Cerebellar cortex (tissue), 1 donor: ENCODE data around the gene TNFRSF13B.
"Not testable (repeated sequence)": the region's sequence is repeated elsewhere in the genome, so short reads cannot be mapped to it uniquely, and the experiment has no call there.

Experiments
- DNase-seq: peaks from one replicate; pipeline ENCODE4 v3.0.0-alpha.2; 2015; ENCODE audit warnings: low spot score

The TNFRSF13B gene

DNA sequence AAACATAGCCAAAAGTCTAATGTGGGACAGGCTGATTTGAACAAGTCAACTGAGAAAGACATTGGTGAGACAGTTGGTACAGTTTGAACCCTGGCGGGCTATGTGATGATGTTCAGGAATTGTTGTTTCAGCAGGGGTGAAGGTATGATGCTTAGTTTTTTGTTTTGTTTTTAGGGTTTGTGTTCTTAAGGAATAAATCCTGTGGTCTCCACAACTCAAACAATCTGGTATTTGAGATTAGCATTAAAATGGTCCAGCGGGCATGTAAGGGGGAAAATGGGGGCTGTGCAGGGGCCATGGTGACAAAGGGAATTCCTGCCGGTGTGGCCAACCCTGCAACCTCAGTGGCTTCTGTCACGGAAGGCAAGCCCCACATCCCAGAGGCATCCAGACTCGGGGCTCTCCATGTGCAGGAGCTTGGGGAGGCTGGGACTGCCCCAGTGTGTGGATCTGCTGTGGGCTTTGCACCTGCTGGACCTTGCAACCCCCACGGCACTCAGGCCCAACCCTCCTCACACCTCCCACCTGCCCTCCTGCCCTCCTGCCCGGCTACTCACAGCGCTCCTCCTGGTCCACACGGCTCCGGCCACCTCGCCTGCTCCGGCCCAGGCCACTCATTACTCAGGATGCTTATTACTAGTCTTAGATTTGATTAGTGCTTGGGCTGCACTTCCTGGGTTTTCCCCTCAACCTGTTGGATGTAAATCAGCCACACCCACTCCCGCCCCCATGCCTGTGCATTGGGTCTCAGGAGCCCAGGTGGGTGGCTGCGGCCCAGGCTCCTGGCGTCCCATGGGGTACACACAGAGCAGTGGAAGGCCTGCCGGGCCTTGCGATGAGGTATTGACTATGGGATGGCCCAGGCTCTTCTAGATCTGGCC is at the start of gene TNFRSF13B:
TNFRSF13B (minus strand) TSS at position 661 of the 881 bp plus-strand sequence; CDS start at position 618, 43 bp downstream.
- no peak for DNase-seq

DNA sequence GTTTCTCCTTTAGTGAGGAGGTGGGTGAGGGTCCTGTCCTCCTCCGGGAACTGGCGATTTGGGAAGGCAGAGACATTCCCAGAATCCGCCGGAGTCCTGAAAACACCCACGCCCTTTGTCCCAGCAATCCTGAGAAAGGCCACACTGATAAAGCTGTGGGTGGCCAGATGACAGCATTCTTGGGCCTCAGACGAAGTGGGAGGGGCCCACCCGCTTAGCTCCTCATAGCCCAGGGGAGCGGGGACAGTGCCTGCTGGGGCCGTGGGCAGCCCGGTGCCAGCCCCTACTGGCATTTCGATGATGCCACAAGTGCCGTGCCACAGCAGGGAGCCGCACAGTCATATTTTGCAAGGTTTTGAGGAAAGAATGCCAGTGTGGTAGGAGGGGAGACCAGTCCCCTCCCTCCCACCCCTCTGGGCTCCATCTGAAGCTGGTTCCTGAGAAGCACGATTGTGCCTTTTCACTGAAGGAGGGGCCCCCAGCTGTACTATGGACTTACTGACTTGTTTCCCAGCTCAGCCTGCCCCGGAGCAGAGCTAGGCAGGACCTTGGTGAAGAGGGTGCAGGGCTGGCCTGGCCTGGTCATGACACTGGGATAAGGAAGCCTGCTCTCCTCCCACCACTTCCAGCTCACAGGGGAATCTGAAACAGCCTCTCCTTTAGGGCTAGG is 49.4 kb upstream of the TNFRSF13B start:
- DNase-seq, result no peak

DNA sequence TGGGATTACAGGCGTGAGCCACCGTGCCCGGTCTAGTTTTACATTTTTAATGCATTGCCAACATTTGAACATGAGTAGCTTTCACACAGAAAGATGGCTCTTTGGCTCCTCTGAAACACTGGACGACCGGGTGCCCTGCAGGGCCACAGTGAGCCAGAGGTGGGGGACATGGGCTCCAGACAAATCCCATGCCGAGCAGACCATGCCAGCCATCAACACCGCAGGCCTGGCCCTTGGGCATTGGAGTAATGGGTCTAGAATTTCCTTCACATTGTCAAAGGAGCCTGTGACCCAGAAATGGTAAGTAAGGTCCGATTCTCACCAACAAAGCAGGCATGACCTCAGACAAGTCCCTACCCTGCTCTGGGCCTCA is 48.9 kb upstream of the TNFRSF13B start:
- no peak for DNase-seq

DNA sequence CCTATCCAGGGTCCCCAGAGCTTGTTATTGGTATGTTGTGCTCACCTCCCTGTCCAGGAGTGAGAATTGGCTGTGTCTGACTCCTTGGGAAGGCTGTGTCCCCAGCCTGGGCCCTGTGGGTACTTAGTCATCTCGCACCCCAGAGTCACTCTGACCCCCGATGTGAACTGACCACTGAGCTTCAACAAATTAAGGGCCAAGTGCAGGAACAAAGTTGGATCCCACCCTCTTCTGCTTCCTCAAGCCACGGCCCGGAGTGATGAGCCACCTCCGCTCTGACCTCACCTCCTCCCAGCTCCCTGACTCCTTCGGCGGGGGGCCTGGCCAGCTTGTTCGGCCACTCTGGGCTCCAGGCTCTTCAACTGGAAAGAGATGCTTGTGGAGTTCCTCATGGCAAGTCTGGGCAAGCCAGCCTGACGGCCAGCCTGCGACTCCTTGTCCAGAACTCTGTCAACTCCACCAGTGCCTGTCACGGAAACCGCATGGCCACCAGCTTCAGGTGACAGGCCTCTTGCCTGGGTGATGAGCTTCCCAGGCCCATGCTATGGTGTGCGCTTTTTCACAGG is 48.1 kb upstream of the TNFRSF13B start:
- no peak for DNase-seq

DNA sequence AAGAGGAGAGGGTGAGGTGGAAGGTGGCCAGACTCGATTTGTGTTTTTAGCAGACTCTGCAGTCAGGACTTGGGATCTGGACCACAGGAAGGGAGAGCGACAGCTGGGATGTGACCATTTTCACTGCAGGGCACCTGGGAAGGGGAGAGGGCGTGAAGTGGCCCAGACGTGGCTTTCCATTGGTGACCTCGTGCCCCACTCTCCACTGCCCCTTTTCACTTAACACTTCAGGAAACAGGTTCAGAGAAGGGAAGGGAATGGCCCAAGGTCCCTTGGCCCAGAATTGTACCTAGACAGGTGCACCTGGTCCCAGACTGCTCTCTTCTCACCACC is 47.5 kb upstream of the TNFRSF13B start:
- DNase-seq, result no peak

DNA sequence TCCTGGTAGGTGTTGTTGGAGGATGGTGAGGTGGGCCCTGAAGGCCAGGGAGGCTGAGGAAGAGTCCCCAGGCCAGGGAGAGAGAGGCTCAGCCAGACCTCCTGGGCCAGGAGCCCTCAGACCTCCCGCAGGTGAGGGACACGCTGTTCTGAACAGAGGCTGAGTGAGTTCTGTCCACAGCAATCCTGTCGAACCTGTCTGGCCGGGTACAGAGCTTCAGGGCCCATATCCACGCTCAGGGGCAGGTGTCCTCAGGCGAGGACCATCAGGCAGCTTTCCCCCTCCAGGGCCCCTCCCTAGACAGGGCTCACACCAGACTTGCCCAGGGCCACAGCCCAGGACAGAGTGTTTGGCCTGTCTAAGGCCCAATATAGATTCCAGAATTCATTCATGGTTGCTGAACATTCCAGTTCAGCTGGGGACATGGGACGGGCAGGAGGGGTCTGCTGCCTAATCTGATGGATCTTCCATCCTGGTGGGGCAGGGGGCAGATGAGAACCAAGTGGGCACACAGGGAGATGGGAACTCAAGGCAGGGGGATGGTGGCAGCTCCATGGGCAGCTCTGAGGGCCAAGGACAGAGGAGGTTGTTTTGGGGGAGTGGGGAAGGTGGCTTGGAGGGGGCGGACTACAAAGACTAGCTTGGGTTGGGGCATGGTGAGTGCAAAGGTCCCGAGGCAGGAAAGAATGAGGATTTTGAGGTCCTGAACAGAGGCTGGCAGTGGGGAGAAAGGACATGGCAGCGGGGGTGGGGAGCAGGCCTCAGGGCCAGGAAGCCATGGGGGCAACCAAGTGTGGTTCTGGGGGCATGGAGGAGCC is 46.9 kb upstream of the TNFRSF13B start:
- no peak for DNase-seq

DNA sequence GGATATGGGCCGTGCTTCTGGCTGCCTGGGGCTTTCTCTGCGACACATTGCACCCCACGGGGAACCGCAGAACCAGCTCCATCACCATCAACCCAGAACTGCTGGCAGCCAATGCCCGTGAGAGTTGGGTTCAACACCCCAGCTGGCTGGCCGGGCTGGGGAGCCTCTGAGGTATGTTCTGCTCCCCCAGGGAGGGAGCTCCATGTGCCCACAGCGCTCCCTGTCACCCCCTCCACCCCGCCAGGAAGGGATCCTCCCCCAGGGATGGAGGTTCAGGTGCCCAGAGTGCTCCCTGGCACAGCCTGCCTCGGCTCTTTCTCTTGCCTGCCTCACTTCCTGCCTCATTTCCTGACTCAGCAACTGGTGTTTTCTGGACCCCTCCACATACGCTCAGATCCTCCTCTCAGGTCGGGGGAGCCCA is 46.1 kb upstream of the TNFRSF13B start:
- DNase-seq, result no peak

DNA sequence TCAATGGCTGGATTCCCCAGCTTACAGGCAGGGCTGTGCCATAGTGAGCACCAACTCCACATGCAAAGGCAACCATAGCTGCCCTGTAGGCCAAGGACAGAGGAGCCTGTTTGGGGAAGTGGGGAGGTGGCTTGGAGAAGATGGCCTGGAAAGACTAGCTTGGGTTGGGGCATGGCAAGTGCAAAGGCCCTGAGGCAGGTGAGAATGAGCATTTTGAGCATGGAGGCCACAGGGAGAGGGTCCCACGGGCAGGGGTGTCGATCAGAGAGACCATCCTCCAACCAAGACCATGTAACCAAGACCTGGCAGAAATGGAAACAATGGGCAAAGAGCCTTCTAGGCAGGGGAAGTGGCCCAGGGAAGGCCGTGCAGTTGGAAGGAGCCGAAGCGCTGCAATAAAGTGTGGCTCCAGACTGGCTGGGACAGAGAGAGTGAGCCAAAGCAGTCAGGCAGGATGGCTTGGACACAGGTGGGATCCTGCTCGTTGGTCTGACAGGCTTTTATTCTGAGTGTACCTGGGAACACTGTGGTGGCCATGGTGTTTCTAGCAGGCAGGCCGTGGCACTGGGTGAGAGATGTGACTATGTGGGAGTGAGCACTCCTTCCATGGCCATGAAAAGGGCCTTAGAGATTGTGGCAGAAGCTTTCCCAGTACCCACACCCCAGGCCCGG is 45.6 kb upstream of the TNFRSF13B start:
- DNase-seq, result no peak

DNA sequence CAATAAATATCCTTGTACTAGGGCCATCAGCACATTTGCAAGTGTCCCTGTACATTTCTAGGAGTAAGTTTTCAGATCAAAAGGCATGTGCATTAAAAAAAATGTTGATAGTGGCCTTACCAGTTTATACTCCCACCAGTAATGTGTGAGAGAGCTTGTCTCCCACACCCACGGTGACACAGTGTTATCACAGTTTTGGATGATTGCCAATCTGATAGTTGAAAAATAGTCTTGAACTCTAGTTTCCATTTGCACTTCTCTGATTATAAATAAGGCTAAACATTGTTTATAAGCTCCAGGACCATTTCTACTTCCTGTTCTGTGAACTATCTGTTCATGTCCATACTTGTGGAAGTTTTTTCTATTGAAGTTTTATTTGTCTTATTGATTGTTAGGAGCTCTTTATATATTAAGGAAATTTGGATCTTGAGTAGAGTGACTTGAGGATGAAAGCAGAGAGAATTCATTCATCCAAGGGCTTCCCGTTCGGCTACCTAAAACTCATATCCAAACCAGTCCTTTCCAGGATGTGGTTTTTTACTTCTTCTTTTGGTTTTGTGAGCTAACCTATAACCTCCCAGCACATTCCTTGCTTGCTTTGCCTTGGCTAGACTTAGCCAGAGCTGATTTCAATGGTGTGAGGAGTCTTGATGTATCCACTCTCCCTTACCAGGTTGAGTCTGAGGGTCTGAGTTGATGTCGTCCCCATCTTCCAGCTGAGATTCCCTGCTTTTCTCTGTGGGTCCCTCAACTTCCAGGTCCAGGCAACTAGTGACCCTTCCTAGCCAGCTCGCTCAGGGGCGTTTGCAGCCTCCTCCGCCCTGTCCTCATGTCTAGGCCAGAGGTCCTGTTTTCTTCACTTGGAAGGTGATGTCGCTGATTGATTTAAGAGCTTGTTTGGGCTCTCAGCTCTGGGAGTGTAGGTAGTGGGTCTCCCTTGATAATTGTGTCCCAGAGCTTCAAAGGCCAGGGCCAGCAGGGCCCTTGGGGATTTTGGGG is 44.6 kb upstream of the TNFRSF13B start:
- not testable (repeated sequence) for DNase-seq

DNA sequence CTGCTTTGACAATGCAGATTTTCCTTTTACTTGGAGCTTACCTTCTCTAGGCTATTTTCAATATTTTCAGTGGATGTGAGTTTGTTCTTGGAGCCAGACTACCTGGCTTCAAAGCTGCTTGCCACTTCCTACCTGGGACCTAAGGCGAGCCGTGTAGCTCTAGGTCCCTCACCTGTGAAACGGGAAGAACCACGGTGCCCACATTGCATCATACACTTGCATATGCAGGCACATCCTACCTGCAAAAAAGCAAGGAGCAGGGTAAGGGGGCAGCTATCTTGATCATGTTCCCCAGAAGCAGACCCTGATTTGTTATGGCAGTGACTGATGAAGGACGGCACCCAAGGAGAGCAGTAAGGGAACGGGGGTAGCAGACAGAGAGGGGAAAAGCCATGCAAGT is 43.3 kb upstream of the TNFRSF13B start:
- no peak for DNase-seq

DNA sequence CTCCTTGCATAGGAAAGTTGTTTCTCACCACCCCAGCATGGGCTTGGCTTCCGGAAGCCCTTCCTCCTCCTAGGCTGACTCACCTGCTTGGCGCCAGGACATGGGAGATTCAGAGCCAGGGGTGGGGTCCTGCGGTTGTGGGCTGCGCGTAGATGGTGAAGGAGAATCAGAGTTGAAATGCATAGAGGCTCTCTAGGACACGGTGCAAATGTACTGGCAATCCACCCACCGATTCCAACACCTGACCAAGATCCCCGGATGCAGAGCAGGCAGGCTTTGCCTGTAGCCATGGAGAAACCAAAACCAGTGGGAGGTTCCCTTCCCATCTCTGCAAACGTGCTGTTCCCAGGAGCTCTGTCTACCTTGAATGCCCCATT is 42.8 kb upstream of the TNFRSF13B start:
- not testable (repeated sequence) for DNase-seq

DNA sequence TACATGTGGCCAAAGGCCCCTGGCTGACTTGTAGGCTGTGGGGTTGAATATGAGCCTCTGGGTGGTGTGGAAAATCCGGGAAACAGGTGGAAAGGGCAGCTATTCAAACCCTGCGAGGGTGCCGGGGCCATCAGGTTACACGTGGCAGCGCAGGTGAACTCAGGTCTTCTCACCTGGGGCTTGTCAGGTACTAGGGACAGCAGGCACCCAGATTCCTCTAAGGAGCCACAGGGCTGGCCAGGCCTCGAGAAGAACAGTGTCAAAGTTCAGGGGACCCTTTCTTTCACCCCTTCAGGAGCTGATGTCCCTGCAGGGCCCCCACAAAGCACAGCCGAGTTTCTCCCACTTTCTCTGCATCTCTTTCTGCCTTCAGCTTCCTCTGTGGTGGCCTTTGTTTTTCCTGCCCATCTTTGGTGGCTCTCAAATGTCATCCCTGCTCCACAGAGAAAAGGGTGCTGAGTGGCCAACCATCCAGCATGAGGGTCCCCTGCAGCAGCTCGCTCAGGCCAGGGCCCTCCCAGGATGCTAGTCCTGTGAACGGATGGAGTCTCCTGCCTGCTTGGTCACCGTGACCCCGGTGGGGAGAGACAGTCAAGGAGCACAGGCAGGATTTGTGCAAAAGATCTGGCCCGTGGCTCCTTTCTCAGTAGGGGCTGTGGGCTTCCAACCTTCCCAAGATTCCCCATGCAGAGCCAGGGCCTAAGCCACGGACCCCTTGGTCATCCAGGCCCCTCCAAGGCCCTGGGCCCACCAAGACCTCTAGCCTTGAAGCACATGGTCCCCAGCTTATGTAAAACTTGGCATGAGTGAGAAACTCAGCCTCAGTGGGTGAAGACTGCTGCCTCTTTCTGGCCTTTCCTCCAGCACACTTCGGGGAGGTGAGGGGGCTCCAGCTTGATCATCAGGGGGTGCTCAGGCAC is 42.2 kb upstream of the TNFRSF13B start:
- not testable (repeated sequence) for DNase-seq

DNA sequence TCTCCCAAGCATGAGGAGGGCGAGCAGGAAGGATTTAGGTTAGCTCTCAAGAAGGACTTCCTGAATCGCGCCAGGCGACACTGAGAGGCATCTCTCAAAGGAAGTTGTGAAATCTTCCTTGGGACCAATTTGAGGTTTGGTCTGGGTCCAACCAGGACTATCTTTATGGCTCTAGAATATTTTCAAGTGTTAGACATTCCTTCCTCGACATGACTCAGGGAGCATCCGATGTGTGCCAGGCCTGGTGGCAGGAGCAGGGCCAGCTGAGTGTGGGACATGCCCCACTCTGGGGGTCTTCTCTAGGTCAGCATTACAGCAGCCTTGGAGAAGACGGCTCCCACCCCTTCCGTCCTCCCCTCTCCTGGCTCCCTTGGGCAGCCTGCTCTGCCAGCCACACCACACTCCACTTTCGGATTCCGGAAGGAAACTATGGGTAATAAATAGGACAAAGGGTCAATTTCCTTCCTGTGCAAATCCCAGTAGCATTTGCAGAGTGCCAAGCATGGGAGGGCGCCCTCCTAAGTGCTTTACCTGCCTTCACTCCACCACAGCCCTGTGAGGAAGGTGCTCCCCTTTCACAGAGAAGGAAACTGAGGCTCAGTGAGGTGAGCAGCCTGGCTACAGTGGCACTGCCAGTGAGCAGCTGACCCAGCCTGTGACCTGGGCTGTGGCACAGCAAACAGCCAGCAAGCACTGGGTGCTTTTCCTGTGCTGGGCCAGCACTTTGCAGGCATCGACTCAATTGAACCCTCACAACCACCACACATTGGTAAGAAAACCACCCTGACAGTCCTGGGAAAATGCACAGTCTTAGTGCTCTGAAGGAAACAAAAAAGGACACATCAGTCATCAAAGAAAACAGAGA is 39.4 kb upstream of the TNFRSF13B start:
- not testable (repeated sequence) for DNase-seq

DNA sequence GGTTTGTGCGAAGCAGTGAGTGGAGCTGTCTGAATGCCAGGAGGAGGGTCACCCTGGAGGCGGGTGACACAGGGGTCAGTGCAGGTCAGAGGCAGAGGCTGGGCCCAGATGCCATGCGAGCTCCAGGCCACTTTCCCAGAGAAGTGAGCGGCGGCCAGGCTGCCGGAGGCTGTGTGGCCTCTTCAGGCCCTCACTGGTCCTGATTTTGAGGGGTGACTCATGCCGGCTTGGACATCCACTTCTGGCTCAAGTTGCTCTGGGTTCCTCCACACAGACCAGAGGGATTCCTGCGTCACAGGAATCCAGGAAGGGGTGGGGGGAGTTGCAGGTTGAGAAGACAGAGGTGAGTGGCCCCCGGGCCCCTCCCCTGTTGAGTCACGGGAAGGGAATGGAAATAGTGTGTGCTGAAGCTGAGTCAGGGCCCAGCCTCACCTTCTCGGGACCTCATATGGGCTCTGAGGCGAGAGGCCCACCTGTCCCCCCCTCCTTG is 38.7 kb upstream of the TNFRSF13B start:
- not testable (repeated sequence) for DNase-seq

DNA sequence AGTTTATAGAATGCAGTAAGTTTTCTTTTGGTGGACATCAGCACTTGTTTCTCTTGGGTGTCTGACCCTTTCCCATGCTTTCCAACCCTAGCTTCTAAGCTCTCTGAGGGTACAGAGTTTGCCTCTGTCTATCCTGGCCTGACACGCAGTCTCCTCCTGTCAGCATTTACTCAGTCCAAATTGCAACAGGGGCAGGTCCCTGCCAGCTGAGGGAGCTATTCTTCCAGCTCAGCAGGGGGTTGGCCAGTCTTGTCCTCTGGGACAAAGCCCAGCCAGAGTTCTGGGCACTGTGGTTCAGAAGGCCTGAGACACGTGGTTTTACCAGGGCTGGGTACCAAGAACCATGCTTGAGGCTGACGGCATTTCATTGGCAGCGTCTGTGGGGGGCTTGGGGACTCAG is 38.1 kb upstream of the TNFRSF13B start:
- DNase-seq, result not testable (repeated sequence)

DNA sequence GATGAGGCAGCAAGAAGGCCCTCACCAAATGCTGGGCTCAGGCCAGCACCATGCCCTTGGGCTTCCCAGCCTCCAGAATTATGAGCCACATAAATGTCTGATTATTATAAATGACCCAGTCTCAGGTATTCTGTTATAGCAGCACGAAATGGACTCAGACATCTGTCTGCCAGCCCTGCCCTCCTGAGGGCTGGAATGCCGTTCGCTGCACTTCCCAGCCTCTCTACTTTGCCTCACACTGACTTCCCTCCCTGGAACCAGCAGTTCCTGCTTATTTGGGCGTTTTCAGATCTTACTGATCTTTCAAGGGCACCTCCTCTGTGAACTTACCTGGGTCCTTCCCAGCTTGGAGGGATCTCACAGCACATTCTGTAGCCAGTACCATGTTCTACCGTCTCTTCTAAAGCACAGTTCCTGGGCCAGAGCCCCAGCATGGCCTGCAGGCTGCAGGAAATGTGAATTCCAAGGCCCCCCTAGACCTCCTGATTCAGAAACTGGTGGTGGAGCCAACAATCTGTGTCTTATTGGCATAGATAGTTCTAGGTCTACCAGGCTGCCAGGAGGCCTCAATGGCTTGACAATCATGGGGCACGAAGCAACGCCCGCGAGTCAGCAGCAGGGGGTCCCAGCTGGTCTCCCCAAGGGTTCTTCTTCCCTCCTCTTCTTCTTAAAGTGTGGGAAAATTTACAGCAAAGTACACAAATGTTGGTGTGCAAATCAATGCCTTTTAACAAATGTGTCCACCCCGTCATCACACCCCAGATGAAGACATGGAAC is 36.9 kb upstream of the TNFRSF13B start:
- DNase-seq, result not testable (repeated sequence)

DNA sequence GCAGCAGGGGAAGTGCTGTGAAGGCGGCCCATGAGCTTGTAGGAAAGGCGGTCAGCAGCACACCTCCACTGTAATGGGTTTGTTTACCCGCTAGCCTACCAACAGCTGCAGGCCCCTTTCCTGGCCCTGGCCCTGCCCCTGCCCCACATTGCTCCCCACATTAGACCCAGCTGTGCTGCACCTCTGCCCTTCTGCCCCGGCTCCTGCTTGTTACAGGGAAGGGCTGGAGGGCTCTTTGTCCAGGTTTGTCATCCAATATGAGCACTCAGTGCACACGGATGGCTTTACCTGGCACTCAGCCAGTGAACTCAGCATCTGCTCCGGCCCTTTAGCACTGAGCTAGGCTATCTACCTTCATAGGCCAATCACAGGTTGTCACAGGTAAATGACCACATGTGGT is 36.0 kb upstream of the TNFRSF13B start:
- not testable (repeated sequence) for DNase-seq
